Measurements from ENCODE around the gene NLRC5.

GRCh38 chr16:57032931-57033330 is 43.6 kb downstream of the NLRC5 start:
- TF ChIP-seq SP1 (IDR thresholded peaks at IDR 0.05) (no peak), HDGF (IDR thresholded peaks at IDR 0.05; ENCODE audit: borderline replicate concordance) (no peak), PKNOX1 (IDR thresholded peaks at IDR 0.05) (no peak), L3MBTL2 (conservative IDR thresholded peaks at IDR 0.05) (no peak), CTBP1 (IDR thresholded peaks at IDR 0.05; ENCODE audit: borderline replicate concordance) (no peak), ELF4 (IDR thresholded peaks at IDR 0.05) (no peak), SUZ12 (IDR thresholded peaks at IDR 0.05) (no peak), FOXA1 (IDR thresholded peaks at IDR 0.05) (no peak), ZNF384 (IDR thresholded peaks at IDR 0.05) (no peak), NFRKB (IDR thresholded peaks at IDR 0.05) (no peak), FOXK2 (IDR thresholded peaks at IDR 0.05) (no peak), BHLHE40 (IDR thresholded peaks at IDR 0.05; ENCODE audit: borderline replicate concordance) (no peak), LEF1 (IDR thresholded peaks at IDR 0.05; ENCODE audit: borderline replicate concordance) (no peak), TARDBP (IDR thresholded peaks at IDR 0.05) (no peak)
